D341Med (cell line): Measurements from ENCODE around the gene FBXO46.

Source experiments
- DNase-seq: peaks from one replicate; pipeline ENCODE4 v3.0.0; 2012; ENCODE audit warnings: low spot score

The FBXO46 gene, protein sequence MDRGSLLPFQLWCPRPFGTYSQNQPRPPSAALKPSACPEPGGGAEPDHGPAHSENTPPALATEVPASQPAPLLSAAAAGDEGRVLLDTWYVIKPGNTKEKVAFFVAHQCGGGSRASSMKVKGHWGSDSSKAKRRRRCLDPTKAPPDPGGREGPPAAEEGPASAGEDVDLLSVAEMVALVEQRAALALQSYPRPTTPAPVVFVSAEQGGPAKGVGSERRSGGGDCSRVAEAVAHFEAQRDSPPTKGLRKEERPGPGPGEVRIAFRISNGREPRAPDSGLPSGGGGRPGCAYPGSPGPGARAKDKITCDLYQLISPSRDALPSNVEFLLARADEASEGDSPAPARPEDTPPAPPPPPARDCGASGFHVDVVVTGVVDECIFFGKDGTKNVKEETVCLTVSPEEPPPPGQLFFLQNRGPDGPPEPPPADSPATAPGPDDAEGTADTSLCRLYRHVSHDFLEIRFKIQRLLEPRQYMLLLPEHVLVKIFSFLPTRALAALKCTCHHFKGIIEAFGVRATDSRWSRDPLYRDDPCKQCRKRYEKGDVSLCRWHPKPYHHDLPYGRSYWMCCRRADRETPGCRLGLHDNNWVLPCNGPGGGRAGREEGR

DNA sequence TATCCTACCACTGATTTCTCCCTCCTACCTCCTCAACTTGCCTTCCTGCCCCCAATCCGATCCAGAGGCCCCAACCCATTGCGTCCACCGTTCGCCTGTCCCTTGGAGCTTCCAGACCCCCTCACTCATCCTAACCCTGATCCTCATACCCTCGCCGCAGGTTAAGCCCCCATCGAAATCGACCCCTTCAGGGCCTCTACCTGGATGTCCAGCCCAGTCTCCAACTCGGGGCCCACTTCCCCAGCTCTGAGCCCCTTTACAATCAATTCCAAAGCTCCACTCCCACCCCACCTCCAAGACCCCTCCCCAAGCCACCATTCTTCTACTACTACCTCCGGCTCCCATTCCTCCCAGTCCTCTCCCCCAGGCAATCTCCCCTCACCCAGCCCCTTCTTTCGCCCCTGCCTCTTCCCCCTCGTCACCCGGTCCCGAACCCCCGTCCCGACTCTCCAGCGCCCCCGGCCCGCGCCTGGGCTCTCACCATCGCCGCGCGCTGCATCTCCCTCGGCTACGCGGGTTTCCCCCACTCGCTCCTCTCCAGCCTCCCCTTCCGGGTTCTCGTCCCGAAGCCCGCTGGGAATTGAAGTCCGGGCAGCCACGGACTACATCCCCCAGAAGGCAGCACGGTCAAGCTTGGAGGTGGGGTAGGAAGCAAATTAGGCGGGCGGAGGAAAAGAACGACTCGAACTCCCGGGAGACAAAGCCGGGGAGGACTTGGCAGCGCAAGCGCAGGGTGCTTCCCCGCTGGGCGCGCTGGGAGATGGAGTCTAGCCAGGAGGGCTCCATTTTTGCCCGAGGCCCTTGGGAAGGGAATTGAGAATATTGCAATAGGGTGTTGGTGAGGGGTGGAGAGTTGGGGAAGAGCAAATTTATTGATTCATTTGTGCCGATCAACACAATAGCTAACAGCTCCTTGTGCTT lies at the start of gene FBXO46:
FBXO46 (minus strand) TSS at position 529 of the 921 bp plus-strand sequence. CDS start 17,401 bp downstream, outside the sequence.
- DNase-seq, result peak; percentile 97

DNA sequence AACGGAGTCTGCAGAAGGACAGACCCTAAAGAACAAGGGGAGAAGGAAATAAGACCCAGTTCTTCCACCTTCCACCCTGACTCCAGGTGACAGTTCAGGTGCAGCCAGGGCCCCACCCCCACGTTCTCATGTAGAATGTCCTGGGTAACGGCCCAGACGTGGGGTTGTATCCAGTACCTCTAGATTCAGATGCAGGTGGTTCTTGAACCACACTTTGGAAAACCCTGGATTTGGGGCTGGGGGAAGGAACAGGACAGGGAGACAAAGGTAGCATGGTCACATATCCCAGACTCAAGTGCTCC lies 49.4 kb upstream of the FBXO46 start:
- DNase-seq, result no peak

DNA sequence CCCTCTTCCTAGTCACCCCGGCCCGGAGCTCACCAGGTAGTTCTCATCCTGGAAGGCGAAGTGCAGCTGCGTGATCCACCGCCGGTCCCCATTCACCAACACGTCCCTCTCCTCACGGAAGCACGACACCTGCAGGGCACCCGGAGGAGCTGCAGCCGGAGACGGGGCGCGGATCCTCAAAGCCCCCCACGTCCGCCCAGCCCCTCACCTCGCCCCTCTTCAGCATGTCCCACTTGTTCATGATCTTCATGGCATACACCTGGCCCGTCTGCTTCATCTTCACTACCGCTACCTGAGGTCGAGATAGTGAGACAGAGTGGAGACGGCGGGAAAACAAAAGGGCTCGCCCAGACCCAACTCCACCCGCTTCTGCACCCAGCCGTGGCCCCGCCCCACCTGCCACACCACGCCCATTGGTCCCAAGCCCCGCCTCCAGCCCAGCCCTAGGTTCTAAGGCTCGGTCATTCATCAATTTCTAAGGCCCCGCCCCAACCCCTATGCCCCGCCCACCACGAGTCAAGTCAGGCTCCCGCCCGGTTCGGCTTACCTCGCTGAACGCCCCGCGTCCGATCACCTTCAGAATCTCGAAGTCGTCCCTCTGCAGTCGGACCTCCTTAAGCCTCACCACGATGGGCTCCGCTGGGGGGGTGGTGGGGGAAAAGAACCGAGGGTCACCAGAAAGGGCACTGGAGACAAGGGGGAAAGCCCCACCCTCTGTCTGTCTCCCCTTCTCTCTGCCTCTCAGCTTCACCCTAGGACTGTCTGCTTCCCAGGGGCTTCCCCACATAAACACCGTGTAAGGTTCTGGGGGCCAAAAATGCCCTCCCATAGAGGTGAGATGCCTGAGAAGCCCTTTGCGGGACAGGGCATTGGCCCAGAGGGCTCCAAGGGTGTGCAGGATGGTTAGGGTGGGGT lies 48.8 kb upstream of the FBXO46 start:
- DNase-seq, result peak; percentile 94

DNA sequence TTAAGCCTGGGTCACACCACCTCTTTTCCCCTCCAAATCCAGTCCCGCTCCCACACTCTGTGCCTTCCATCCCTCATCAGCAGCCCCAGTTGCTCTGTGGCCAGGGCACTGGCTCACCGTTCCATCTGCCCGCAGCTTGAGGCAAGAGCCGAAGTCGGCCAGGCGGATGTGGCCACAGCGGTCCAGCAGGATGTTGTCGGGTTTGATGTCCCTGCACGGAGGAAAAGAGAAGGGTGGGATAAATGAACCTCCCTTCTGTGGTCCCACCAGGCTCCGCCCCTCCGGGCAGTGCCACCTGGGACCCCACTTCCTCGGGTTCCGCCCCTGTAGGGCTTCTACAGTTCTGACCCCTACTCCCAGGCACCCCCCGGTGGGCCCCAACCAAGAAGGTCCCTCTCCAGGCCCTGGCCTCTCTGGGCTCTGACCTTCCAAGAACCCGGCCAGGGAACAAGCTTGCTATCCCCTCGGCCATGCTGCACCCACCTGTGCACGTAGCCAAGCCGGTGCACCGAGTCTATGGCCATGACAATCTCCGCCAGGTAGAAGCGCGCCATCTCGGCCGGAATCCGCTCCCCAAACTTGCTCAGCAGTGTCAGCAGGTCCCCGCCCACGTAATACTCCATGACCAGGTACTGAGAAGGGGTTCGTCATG lies 47.4 kb upstream of the FBXO46 start:
- no peak for DNase-seq

DNA sequence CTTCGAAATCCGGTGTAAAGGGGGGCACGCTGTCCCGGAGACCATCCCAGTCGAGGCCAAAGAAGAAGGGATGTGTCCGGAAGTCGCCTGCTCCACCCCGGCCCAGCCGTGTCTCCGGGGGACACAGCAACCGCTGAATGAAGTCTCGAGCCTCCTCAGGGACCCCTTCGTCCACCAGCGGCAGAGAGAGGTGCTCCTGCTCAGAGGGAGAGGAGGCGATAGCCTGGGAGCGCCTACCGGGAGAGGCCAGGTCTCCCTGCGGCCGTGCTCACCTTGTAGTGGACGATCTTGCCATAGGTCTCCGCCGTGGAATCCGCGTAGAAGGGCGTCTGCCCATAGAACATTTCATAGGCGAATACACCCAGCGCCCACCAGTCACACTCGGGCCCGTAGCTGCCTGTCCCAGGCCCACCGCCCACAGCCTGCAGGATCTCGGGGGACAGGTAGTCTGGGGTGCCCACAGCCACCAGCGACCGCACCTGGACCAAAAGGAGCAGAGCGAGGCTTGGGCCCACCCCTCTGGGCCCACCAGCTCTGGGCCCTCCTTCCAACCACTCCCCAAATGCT lies 46.8 kb upstream of the FBXO46 start:
- no peak for DNase-seq

DNA sequence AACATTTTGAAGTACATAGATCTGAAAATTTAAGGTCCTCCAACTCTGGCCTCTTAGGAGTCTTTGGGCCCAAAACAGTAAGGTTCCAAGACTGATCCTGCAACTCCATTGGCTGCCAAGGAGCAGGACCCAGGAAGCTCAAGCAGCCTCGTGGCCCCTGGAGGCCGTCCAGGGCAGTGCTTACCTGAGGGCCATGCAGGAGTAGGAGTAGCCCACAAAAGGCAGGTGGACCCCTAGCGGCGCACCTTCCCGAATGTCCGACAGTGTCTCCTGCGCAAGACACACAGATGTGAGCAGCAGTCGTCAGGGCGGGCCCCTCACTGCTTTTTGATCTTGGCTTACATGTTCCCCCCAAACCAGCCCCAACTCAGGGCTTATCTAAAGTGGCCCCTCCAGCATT lies 44.1 kb upstream of the FBXO46 start:
- no peak for DNase-seq

DNA sequence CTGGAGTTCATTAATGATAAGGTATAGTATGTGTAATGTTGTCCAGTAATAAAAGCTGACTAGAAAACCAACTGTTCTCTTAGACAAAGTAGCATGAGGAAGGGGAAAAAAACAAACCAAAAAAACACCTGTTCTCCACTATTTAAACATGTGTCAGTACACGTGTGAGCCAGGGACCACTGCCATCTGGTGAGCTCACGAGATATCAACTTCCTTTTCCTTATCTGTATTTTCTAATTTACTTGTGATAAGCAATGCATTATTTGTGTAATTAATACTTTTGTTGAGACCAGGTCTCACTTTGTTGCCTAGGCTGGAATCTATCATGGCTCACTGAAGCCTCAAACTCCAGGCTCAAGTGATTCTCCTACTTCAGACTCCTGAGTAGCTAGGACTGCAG lies 42.7 kb upstream of the FBXO46 start:
- no peak for DNase-seq

DNA sequence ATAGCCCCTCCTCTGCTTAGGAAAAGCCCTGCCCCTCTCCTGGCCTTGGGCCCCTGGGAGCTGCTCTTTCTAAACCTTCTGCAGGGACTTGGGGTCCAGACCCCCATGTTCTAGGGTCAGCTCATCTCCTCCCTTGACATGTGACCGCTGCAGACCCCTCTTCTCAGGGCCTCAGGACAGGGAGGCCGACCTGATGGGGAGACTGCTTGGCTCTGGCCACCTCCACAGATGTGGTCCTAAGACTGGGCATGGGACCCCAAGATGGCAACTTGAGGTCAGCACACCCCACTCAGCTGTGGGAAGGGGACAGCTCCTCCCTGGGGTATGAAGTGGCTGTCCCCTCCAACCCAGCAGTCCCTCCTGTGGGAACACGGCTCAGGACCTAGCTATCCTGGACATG lies 42.2 kb upstream of the FBXO46 start:
- DNase-seq, result no peak

DNA sequence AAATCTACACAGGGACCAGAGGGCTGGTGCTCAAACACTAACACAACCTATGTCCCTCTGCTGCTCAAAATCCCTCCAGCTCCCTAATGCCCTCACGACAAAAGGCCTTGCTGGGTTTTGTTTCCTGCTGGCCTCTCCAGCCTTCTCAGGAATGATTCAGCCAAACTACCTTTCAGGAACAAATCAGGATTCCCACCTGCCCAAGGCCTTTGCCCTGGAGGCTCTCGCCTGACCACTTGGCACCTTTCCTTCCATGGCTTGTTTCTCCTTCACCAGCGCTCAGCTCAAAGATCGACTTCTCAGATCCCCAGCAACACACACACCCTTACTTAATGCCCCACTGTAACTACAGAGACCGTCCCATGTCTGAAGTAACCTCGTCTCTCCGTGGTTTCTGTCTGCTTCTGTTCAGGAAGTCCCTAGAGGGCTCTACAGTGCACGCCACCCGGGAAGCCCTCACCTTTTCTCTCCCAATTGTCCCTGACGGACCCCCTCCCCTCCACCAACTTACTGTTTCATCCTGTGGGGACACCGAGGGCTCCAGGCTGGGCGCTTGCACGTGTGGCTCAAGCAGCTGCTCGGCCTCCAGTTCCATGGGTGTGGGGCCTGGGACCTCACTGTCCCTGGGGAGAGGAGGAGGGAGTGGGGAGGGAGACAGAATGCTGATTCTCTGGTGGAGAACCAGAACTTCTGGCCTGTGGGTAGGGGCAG lies 41.6 kb upstream of the FBXO46 start:
- DNase-seq, result no peak

DNA sequence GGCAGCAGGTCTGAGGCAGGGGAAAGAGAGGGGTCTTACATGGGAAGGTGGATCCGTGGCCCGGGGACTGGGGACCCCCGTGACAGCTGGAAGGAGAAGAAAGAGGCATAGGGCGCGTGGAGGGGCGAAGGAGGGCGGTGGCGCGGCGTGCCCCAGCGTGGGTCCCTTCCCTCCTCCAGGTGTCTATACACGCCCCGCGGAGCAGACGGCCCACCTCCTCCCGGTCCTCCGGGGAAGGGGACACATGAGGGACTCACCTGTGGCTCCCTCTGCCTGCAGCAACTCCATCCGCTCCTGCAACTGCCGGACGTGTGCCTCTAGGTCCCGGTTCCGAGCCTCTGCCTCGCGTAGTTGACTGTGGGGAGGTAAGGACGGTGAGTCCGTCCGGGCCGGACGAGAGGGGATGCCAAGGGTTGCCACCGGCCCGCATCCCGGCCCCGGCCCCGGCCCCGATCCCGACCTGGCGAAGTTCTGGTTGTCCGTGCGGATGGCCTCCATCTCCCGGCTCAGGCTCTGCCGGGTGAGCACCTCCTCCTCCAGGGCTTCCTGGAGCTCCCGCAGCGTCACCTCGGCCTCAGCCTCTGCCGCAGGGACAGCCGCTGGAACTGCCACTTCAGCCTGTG lies 40.7 kb upstream of the FBXO46 start:
- DNase-seq, result no peak

DNA sequence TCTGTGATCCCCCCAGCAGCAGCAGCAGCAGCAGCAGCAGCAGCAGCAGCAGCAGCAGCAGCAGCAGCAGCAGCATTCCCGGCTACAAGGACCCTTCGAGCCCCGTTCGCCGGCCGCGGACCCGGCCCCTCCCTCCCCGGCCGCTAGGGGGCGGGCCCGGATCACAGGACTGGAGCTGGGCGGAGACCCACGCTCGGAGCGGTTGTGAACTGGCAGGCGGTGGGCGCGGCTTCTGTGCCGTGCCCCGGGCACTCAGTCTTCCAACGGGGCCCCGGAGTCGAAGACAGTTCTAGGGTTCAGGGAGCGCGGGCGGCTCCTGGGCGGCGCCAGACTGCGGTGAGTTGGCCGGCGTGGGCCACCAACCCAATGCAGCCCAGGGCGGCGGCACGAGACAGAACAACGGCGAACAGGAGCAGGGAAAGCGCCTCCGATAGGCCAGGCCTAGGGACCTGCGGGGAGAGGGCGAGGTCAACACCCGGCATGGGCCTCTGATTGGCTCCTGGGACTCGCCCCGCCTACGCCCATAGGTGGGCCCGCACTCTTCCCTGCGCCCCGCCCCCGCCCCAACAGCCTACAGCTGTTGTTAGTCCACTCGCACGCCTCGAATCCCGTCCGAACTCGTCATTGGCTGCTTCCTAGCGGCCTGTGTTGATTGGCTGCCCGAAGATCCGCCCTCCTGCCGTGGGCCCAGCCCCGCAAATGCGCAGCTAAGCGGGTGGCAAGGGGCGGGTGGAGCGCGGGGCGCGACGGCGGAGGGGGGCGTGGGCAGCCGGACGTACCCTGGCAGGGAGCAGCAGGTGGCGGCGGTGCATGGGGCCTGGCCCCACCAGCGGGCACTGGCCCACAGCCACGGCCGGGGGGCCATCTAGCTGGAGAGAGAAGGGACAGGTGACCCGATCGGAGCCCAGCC lies 39.8 kb upstream of the FBXO46 start:
- peak; percentile 96 for DNase-seq

DNA sequence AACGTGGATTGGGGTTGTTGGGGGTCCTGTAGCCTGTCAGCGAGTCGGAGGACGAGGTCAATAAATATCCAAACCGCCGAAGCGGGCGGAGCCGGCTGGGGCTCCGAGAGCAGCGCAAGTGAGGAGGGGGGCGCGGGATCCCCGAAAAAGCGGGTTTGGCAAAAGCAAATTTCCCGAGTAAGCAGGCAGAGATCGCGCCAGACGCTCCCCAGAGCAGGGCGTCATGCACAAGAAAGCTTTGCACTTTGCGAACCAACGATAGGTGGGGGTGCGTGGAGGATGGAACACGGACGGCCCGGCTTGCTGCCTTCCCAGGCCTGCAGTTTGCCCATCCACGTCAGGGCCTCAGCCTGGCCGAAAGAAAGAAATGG lies 39.1 kb upstream of the FBXO46 start:
- no peak for DNase-seq

DNA sequence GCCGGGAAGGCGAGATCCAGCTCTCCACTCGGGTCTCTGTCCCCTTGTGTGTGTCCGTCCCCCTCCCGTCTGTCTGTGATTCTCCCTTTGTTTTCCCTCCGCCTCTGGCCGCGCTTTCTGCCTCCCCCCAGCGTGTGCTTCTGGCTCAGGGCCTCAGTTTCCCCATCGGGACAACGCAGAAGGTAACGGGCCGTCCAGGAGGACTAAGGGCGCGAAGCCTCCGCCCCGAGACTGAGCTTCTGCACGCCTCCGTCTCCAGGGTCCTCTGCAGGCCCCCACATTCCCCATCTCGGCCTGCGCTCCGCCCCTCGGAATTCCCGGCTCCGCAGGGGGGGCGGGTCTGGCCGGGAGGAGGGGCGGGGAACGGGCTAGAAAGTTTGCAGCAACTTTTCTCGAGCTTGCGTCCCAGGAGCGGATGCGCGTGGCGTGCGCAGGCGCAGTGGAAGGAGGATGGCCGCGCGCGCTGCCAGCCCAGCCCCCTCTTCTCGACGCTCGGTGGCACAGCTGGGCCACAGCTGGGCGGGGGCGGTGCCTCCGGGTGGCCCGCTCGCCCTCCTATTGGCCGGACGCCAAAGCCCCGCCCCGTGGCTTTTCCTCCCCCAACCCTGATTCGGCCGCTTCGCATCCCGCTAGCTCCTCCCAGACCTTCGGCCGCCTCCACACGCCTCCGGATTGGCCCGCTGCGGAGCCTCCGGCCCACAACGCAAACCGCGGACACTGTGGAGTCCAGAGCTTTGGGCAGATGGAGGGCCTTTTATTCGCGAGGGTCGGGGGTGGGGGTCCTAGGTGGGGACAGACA lies 38.5 kb upstream of the FBXO46 start, which contains the start of gene SIX5:
SIX5 (minus strand) TSS at position 269 of the 799 bp plus-strand sequence. CDS start 408 bp downstream, outside the sequence.
- DNase-seq, result peak; percentile 98

DNA sequence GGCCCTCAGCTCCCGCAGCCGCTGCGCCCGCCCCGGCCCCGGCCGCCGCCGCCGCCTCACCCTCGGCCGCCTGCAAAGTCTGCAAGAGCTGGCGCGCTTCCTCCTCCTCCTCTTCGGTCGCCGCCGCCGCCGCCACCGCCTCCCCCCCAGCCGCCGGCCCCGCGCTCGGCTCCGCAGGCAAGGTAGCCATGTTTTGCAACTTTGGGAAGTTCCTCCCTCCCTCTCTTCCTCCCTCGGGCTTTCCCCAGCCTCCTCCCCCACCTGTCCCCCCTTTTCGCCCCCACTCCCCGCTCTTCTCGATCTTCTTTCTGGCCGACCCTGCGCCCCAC lies 37.9 kb upstream of the FBXO46 start:
- DNase-seq, result no peak

DNA sequence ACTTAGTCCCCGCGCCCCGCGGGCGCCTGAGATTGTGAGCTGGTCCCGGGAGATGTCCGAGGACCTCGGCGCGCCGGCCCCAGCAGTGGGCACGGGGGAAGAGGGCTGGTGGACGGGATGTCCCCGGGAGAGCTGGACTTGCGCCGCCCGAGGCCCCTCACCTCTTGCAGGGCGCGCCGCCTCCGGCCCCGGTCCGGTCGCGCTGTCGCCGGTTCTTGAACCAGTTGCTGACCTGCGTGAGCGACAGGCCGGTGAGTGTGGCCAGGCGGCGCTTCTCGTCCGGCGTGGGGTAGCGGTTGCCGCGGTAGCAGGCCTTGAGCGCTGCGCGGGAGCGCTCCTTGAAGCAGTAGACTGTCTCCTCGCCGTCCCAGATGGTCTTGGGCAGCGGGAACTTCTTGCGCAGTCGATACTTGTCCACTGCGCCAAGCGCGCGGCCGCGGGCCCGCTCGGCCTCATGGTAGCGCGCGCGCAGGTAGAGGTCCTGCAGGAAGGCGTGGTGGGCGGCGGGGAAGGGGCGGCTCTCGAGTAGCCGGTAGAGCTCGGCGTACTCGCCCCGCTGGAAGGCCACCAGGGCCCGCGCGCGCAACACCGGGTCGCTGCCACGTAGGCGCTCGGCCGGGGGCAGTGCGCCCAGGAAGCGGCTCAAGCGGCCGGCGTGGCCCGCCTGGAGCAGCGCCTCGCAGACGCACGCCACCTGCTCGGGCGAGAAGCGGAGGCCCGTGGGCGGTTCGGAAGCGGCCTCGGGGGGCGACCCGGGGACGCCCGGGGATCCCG lies 37.4 kb upstream of the FBXO46 start:
- peak; percentile 72 for DNase-seq

DNA sequence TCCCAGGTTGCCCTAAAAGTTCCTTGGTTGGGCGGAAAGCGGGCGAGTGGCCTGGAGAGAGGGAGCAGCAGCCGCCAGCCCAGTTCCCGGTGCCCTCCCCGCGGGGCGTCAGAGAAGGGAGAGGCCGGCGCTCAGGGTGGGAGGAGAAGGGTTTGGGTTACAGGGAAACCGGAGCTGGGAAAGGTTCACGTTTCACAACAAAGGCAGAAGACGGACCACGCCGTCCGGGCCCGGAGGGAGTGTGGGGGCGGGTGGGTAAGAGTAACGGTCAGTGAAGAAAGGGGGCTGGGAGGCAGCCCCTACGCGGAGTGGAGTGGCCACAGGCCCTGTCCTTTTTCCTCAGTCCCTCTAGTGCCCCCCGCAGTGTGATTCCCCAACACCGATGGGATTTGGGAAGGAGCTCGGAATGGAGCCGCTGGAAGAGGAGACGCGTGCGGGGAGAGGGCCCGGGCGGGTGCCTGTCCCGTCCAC lies 36.7 kb upstream of the FBXO46 start:
- DNase-seq, result no peak

DNA sequence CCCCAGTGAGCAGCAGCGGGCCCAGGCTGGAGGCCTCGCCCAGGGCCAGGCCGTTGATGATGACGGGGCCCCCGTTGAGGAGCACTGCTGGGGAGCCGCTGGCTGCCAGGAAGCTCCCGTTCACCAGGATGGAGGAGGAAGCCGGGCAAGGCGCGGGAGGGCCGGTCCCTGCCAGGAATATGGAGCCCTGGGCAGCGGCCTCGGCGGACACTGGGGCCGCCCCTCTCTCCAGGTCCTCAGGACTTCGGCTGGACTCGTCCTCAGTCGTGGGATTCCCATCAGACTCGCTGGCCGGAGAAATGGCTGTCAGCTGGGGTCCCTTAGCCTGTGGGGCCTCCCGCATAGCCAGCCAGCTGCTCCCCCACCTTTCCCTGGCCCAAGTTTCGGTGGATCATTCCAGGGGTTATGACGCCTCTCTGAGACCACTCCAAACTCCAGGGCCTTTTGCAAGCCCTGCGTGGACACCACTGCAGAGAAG lies 36.2 kb upstream of the FBXO46 start:
- no peak for DNase-seq
